Measurements from ENCODE around the gene HOXA6. TPM values are rescaled to one million over a fixed set of nuclear protein-coding genes. Genes with fewer than 3 reads are reported as not detected.

The HOXA6 gene
- total and polyA plus RNA-seq, 2 donors (not counting 1 experiment from before 2014, with no cell fraction given) = 0.18 to 0.49 TPM

DNA sequence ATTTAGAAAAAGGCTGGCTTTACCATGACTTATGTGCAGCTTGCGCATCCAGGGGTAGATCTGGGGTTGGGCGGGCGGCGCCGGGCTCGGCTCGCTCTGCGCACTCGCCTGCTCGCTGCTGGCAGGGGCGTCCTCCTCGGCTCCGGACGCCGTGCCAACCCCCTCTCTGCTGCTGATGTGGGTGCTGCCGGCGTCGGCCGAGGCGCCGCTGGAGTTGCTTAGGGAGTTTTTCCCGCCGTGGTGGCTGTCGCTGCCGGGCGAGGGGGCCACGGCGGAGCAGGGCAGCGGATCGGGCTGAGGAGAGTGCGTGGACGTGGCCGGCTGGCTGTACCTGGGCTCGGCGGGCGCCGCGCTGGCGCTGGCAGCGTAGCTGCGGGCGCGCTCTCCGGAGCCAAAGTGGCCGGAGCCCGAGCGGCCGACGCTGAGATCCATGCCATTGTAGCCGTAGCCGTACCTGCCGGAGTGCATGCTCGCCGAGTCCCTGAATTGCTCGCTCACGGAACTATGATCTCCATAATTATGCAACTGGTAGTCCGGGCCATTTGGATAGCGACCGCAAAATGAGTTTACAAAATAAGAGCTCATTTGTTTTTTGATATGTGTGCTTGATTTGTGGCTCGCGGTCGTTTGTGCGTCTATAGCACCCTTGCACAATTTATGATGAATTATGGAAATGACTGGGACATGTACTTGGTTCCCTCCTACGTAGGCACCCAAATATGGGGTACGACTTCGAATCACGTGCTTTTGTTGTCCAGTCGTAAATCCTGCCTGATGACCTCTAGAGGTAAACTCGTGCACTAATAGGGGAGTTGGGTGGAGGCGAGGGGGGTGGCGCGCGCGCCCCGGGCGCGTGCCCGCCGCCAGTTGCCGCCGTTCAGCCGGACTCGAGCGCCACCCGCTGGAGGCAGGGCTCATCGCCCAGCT is 4.3 kb downstream of the HOXA6 start, which contains the start of gene HOXA5:
Gene HOXA5, minus strand, starts transcription at position 659 of the 927 bp plus-strand sequence. Its CDS starts 74 bp downstream, at position 585.
- TF ChIP-seq CTCF (IDR thresholded peaks at IDR 0.05) (no peak), EZH2 (IDR thresholded peaks at IDR 0.05; ENCODE audit: borderline replicate concordance, insufficient read depth, low read depth, low read length, poor library complexity, severe bottlenecking) (no peak)
- DNase-seq = peak; percentile 37
- Mint-ChIP-seq H3K27me3 (peaks cover 56% of the 10 kb centered on the region), H3K4me3 (peak within 1 kb of the TSS; percentile 65), H3K4me1 (peaks cover 14% of the 10 kb centered on the region), H3K9me3 (ENCODE audit: insufficient read depth) (no peaks in the 10 kb centered on the region), H3K27ac (peak within 1 kb of the TSS; percentile 26)
- Histone ChIP-seq H3K4me2 (replicated peaks; ENCODE audit: low read depth, low read length, poor library complexity, severe bottlenecking) (peak within 1 kb of the TSS; percentile 47), H3K36me3 (replicated peaks in 1 of 2; ENCODE audit: control extremely low read depth in 1 of 2, control insufficient read depth in 1 of 2, extremely low read depth in 1 of 2, insufficient read depth in 2 of 2, low read length in 1 of 2) (no peaks in the 10 kb centered on the region), H3K79me2 (ENCODE audit: control insufficient read depth, insufficient read depth, low read length) (no peaks in the 10 kb centered on the region), H3K4me3 (ENCODE audit: control extremely low read depth in 1 of 5, extremely low read depth in 1 of 5, insufficient read depth in 1 of 5, low read depth in 2 of 5, low read length in 4 of 5) (peak within 1 kb of the TSS in 2 of 5 experiments; percentile 5 to 35), H3K4me1 (ENCODE audit: control insufficient read depth in 2 of 2, insufficient read depth in 2 of 2, low read length in 2 of 2) (peaks cover 11 to 14% of the 10 kb centered on the region in 2 donors), H3K27me3 (replicated peaks in 1 of 4; ENCODE audit: control extremely low read depth in 1 of 4, control insufficient read depth in 3 of 4, insufficient read depth in 4 of 4, low read length in 3 of 4) (peaks cover 0 to 64% (median 30%) of the 10 kb centered on the region in 4 experiments), H4K20me1 (ENCODE audit: control insufficient read depth, insufficient read depth, low read length, poor library complexity, severe bottlenecking) (no peaks in the 10 kb centered on the region), H2AFZ (ENCODE audit: insufficient read depth, low read depth, low read length, poor library complexity, severe bottlenecking) (no peak within 1 kb of the TSS), H3K9ac (ENCODE audit: low read length) (no peak within 1 kb of the TSS), H3K27ac (ENCODE audit: low read length in 2 of 2) (no peak within 1 kb of the TSS), H3K9me3 (ENCODE audit: control extremely low read depth in 1 of 3, control insufficient read depth in 2 of 3, insufficient read depth in 1 of 3, low read length in 2 of 3) (peaks cover 0 to 54% (median 0%) of the 10 kb centered on the region in 3 donors)
- 80% methylated on average over 86 of the region's 86 CpGs for WGBS (ENCODE audit: insufficient coverage)
- CTCF ChIA-PET = interaction anchor here (0.7 to 1.7 kb wide), 6 partner anchors 12 to 1112 kb away, joined by 3 to 7 read pairs (median 3); no protein-coding TSS in a partner anchor
- ATAC-seq (ENCODE audit: low read depth) = peak; percentile 42
- intact Hi-C loops (cut with micrococcal nuclease) = no loop called here
- POLR2A ChIA-PET = interaction anchor here (0.6 kb wide), 1 partner anchor 1050 kb away, joined by 5 read pairs; no protein-coding TSS in a partner anchor

All from B cell (primary cell).